Erythroblast (primary cell): ENCODE data around the gene ZFYVE1.

Experiments
- GATA1 ChIP-seq: IDR thresholded peaks from 2 replicates; pipeline ENCODE4 v1.6.1; 2011; ENCODE audit warnings: low read depth, mild to moderate bottlenecking, control low read depth, low read length, moderate library complexity
- POLR2A ChIP-seq: IDR thresholded peaks from 2 replicates; pipeline ENCODE4 v1.6.1; 2011; ENCODE audit warnings: mild to moderate bottlenecking, low read length

DNA sequence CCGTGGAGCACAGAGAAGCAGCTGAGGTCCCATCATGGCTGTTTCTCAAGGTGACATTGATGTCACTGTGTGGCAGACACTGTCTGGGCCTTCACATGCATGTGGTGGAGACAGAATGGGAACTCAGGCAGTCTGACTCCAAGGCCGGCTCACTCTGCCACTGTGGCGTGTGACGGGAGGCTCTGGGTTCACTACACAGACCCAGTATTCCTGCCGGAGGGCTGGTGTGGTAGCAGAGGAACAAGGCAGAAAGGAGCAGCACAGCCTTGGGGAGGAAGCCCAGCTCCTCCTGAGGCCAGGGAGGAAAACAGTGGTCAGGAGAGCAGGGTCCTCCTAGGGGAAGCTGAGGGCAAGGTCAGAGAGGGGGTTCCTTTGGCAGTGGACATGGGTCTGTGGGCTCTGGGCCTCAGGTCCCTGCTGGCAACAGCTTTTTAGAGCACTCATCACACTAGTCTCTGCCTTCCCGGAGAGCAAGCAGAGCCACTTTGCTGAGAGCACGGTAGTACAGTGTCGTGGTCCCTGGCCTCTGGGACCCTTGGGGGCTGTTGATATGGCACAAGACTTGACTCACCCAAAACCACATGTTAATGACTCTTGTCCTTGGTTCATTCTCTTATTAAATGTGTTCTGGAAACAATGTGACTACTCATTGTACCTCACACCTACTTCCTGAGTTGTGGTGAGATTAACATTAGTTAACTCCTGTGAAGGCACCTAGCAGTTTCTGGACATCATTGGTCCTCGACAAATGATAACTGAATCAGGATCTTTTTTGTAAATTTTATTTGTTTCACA is 79.3 kb downstream of the ZFYVE1 start:
- no peak for TF ChIP-seq POLR2A
- no peak for TF ChIP-seq GATA1
